HCEC 1CT (cell line): ENCODE results near the gene MRPL55.
"Not testable (repeated sequence)": the region's sequence is repeated elsewhere in the genome, so short reads cannot be mapped to it uniquely, and the experiment has no call there.

Experiments used
- DNase-seq: peaks from one replicate; pipeline ENCODE4 v3.0.0-alpha.2; 2017

Gene MRPL55

GRCh38 chr1:228120351-228120750 is 11.3 kb upstream of the MRPL55 start:
- no peak for DNase-seq

- DNase-seq = no peak
These were observed 8.9 kb upstream of the MRPL55 start for GRCh38 chr1:228118040-228118439.

GRCh38 chr1:228117335-228117734 is 8.2 kb upstream of the MRPL55 start:
- DNase-seq = no peak

GRCh38 chr1:228114827-228115226 is 5.7 kb upstream of the MRPL55 start:
- no peak for DNase-seq

- no peak for DNase-seq
These were observed 3.5 kb upstream of the MRPL55 start for GRCh38 chr1:228112617-228113016.

- no peak for DNase-seq
These were observed 3.1 kb upstream of the MRPL55 start for GRCh38 chr1:228112167-228112566.

GRCh38 chr1:228111315-228111714 is 2.2 kb upstream of the MRPL55 start:
- DNase-seq = not testable (repeated sequence)

- DNase-seq = no peak
These were observed 1.5 kb upstream of the MRPL55 start for GRCh38 chr1:228110556-228110955.

- no peak for DNase-seq
These were observed 926 bp upstream of the MRPL55 start for GRCh38 chr1:228109962-228110488.

GRCh38 chr1:228108742-228109072 is 392 bp downstream of the MRPL55 start:
- no peak for DNase-seq

GRCh38 chr1:228108055-228108690 is 926 bp downstream of the MRPL55 start:
- no peak for DNase-seq

GRCh38 chr1:228107636-228108035 is 1.5 kb downstream of the MRPL55 start:
- no peak for DNase-seq

GRCh38 chr1:228106800-228107054 is 2.4 kb downstream of the MRPL55 start:
- DNase-seq = no peak

- DNase-seq = no peak
These were observed 2.9 kb downstream of the MRPL55 start for GRCh38 chr1:228105996-228106799.

- no peak for DNase-seq
These were observed 3.7 kb downstream of the MRPL55 start for GRCh38 chr1:228105270-228105995.

- DNase-seq = no peak
These were observed 4.4 kb downstream of the MRPL55 start for GRCh38 chr1:228104526-228105269.

GRCh38 chr1:228102791-228103620 is 6.1 kb downstream of the MRPL55 start, which contains the start of gene C1orf35:
Gene C1orf35 (minus strand): TSS chr1:228103325. CDS start chr1:228103227, 98 bp downstream.
- peak; percentile 87 for DNase-seq

GRCh38 chr1:228101994-228102790 is 6.9 kb downstream of the MRPL55 start:
- DNase-seq = no peak

GRCh38 chr1:228101614-228101993 is 7.5 kb downstream of the MRPL55 start:
- no peak for DNase-seq

GRCh38 chr1:228100822-228101613 is 8.1 kb downstream of the MRPL55 start:
- DNase-seq = no peak

GRCh38 chr1:228099331-228099732 is 9.8 kb downstream of the MRPL55 start:
- no peak for DNase-seq
